GM18508 (cell line): Measurements from ENCODE around the gene KIF16B.
"Not testable (repeated sequence)": the region's sequence is repeated elsewhere in the genome, so short reads cannot be mapped to it uniquely, and the experiment has no call there.

Experiments used
- ATAC-seq: cut with Tn5 transposase; IDR thresholded peaks from one replicate; pipeline ENCODE4 v1.9.1; 2021; ENCODE audit warnings: moderate number of reproducible peaks; ENCODE audit not compliant: insufficient read depth, unreplicated experiment

KIF16B gene

GRCh38 chr20:16441546-16442164 lies 131.6 kb downstream of the KIF16B start:
- ATAC-seq: no peak

- no peak for ATAC-seq
These were observed 132.6 kb downstream of the KIF16B start for GRCh38 chr20:16440686-16441085.

GRCh38 chr20:16439540-16439939 lies 133.7 kb downstream of the KIF16B start:
- not testable (repeated sequence) for ATAC-seq

GRCh38 chr20:16438100-16438499 lies 135.1 kb downstream of the KIF16B start:
- no peak for ATAC-seq

- ATAC-seq: no peak
These were observed 135.8 kb downstream of the KIF16B start for GRCh38 chr20:16437387-16437996.

GRCh38 chr20:16434062-16434664 lies 139.1 kb downstream of the KIF16B start:
- ATAC-seq: no peak

- ATAC-seq: no peak
These were observed 140.0 kb downstream of the KIF16B start for GRCh38 chr20:16433293-16433580.

- ATAC-seq: no peak
These were observed 140.6 kb downstream of the KIF16B start for GRCh38 chr20:16432466-16433292.

- ATAC-seq: no peak
These were observed 145.1 kb downstream of the KIF16B start for GRCh38 chr20:16428112-16428511.

- ATAC-seq: no peak
These were observed 145.7 kb downstream of the KIF16B start for GRCh38 chr20:16427571-16427970.

- no peak for ATAC-seq
These were observed 148.5 kb downstream of the KIF16B start for GRCh38 chr20:16424780-16425179.

GRCh38 chr20:16423311-16424212 lies 149.7 kb downstream of the KIF16B start:
- no peak for ATAC-seq

- no peak for ATAC-seq
These were observed 154.0 kb downstream of the KIF16B start for GRCh38 chr20:16419138-16419715.

GRCh38 chr20:16418616-16419015 lies 154.6 kb downstream of the KIF16B start:
- ATAC-seq: no peak

GRCh38 chr20:16417001-16417400 lies 156.2 kb downstream of the KIF16B start:
- ATAC-seq: no peak

- no peak for ATAC-seq
These were observed 157.9 kb downstream of the KIF16B start for GRCh38 chr20:16415071-16416053.

GRCh38 chr20:16412906-16413305 lies 160.3 kb downstream of the KIF16B start:
- no peak for ATAC-seq

GRCh38 chr20:16411361-16411760 lies 161.9 kb downstream of the KIF16B start:
- no peak for ATAC-seq

GRCh38 chr20:16410626-16411025 lies 162.6 kb downstream of the KIF16B start:
- no peak for ATAC-seq
